DOHH2 (cell line): Measurements from ENCODE around the gene FAM193A.

ENCODE experiments used
- CTCF ChIP-seq: fragments of 200-600 bp; sonication (generic); IDR thresholded peaks from one replicate; pipeline ENCODE4 v1.5.1; 2014; ENCODE audit warnings: antibody characterized with exemption, mild to moderate bottlenecking, low read depth, low read length; ENCODE audit not compliant: poor library complexity, severe bottlenecking
- EZH2phosphoT487 ChIP-seq: fragments of 200-600 bp; sonication (generic); IDR thresholded peaks from 2 replicates; pipeline ENCODE4 v1.6.1; 2017; ENCODE audit warnings: borderline replicate concordance, mild to moderate bottlenecking, antibody characterized with exemption, low read length, moderate library complexity, mixed read lengths

- no peak for TF ChIP-seq CTCF
- TF ChIP-seq EZH2phosphoT487, result no peak
Measured at GRCh38 chr4:2606960-2607506, 70.6 kb downstream of the FAM193A start.
